H1 (cell line): ENCODE measurements around the gene SMG5.

Source experiments
- CBX8 ChIP-seq: fragments of 300-800, 300-1000 bp; sonication (generic); IDR thresholded peaks from 2 replicates; pipeline ENCODE4 v1.7.1; 2016; ENCODE audit warnings: low read depth, low read length, borderline replicate concordance
- EGR1 ChIP-seq: IDR thresholded peaks from 2 replicates; pipeline ENCODE4 v1.6.1; 2011; ENCODE audit warnings: low read depth, low read length, borderline replicate concordance
- EP300 ChIP-seq, 2 experiments: IDR thresholded peaks; 1 replicate in 1 of 2; 2 replicates in 1 of 2; pipeline ENCODE4 v1.6.1; 2011 to 2012; ENCODE audit warnings: low read depth in 2 of 2, low read length in 2 of 2, mild to moderate bottlenecking in 2 of 2, borderline replicate concordance in 1 of 2, inconsistent platforms in 1 of 2, moderate library complexity in 1 of 2
- RAD21 ChIP-seq, 2 experiments: IDR thresholded peaks in 1 of 2; conservative IDR thresholded peaks in 1 of 2; 2 replicates each; pipeline ENCODE4 v1.6.1; 2011; ENCODE audit warnings: low read depth in 2 of 2, low read length in 2 of 2, improper control_type of control experiment in 1 of 2, inconsistent platforms in 1 of 2, mild to moderate bottlenecking in 1 of 2, moderate library complexity in 1 of 2
- SIRT6 ChIP-seq: IDR thresholded peaks from one replicate; pipeline ENCODE4 v1.7.1; 2012; ENCODE audit warnings: low read length, inconsistent platforms
- TF ChIP-seq, protein P1 (sequence below), 3 experiments: IDR thresholded peaks; 1 replicate in 2 of 3; 2 replicates in 1 of 3; pipeline versions ENCODE4 v1.5.1 to v1.6.1; 2011; ENCODE audit warnings: low read length in 3 of 3, mild to moderate bottlenecking in 3 of 3, inconsistent platforms in 2 of 3, low read depth in 1 of 3, moderate library complexity in 1 of 3; ENCODE audit not compliant: insufficient read depth in 1 of 3; ENCODE audit errors: control extremely low read depth in 1 of 3

GRCh38 chr1:156286061-156286460 is 3.4 kb upstream of the SMG5 start:
- TF ChIP-seq RAD21 (IDR thresholded peaks at IDR 0.05 in 1 of 2, conservative IDR thresholded peaks at IDR 0.05 in 1 of 2; ENCODE audit: low read depth in 2 of 2, low read length in 2 of 2) (no peak), SIRT6 (no peak), CBX8 (no peak), EP300 (IDR thresholded peaks at IDR 0.05; ENCODE audit: borderline replicate concordance in 1 of 2, low read depth in 2 of 2, low read length in 2 of 2) (no peak), EGR1 (no peak)
- TF ChIP-seq, protein P1, sequence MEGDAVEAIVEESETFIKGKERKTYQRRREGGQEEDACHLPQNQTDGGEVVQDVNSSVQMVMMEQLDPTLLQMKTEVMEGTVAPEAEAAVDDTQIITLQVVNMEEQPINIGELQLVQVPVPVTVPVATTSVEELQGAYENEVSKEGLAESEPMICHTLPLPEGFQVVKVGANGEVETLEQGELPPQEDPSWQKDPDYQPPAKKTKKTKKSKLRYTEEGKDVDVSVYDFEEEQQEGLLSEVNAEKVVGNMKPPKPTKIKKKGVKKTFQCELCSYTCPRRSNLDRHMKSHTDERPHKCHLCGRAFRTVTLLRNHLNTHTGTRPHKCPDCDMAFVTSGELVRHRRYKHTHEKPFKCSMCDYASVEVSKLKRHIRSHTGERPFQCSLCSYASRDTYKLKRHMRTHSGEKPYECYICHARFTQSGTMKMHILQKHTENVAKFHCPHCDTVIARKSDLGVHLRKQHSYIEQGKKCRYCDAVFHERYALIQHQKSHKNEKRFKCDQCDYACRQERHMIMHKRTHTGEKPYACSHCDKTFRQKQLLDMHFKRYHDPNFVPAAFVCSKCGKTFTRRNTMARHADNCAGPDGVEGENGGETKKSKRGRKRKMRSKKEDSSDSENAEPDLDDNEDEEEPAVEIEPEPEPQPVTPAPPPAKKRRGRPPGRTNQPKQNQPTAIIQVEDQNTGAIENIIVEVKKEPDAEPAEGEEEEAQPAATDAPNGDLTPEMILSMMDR (IDR thresholded peaks at IDR 0.05; ENCODE audit: control extremely low read depth in 1 of 3, insufficient read depth in 1 of 3, low read depth in 1 of 3, low read length in 3 of 3), result no peak
